RWPE2 (cell line): ENCODE measurements around the gene SLCO1C1.

ENCODE experiments used
- ATAC-seq: fragments of 200-7000 bp; cut with Tn5 transposase; 3 replicates; pipeline ENCODE4 v1.9.1; 2021; ENCODE audit warnings: low read depth
- DNase-seq: peaks from one replicate; pipeline ENCODE4 v3.0.0-alpha.2; 2020; ENCODE audit warnings: low spot score
- H3K27ac ChIP-seq: fragments of 450-650 bp; 2 replicates; pipeline ENCODE4 v1.5.1; 2017; ENCODE audit warnings: mild to moderate bottlenecking; ENCODE audit not compliant: poor library complexity, severe bottlenecking
- H3K27me3 ChIP-seq: fragments of 250-450 bp; sonication (Bioruptor Pico); 2 replicates; pipeline ENCODE4 v1.5.1; 2021; ENCODE audit warnings: mild to moderate bottlenecking, moderate library complexity; ENCODE audit not compliant: insufficient read depth, poor library complexity, severe bottlenecking
- H3K36me3 ChIP-seq: fragments of 250-450 bp; sonication (Bioruptor Pico); 2 replicates; pipeline ENCODE4 v1.5.1; 2020; ENCODE audit warnings: low read depth, mild to moderate bottlenecking, moderate library complexity
- H3K4me1 ChIP-seq: fragments of 250-450 bp; sonication (Bioruptor Pico); 2 replicates; pipeline ENCODE4 v1.5.1; 2021; ENCODE audit warnings: mild to moderate bottlenecking, moderate library complexity; ENCODE audit not compliant: insufficient read depth, poor library complexity, severe bottlenecking
- H3K4me3 ChIP-seq: fragments of 250-450 bp; sonication (Bioruptor Pico); 2 replicates; pipeline ENCODE4 v1.5.1; 2021; ENCODE audit warnings: mild to moderate bottlenecking, moderate library complexity; ENCODE audit not compliant: severe bottlenecking
- H3K9me3 ChIP-seq: fragments of 250-450 bp; sonication (Bioruptor Pico); 2 replicates; pipeline ENCODE4 v1.5.1; 2021; ENCODE audit warnings: mild to moderate bottlenecking, moderate library complexity; ENCODE audit not compliant: severe bottlenecking
- TF ChIP-seq, protein P1 (sequence below): fragments of 450-650 bp; IDR thresholded peaks from one replicate; pipeline ENCODE4 v1.5.1; 2017; ENCODE audit warnings: mild to moderate bottlenecking, moderate library complexity; ENCODE audit not compliant: poor library complexity, severe bottlenecking

The SLCO1C1 gene

GRCh38 chr12:20731274-20731673 is 36.1 kb downstream of the SLCO1C1 start:
- Histone ChIP-seq H3K9me3 (no peaks in the 10 kb centered on the region), H3K27me3 (no peaks in the 10 kb centered on the region), H3K27ac (no peak overlapping the region), H3K36me3 (no peaks in the 10 kb centered on the region), H3K4me3 (no peak overlapping the region), H3K4me1 (no peaks in the 10 kb centered on the region)
- ATAC-seq (no peak), DNase-seq (no peak)
- TF ChIP-seq, protein P1, sequence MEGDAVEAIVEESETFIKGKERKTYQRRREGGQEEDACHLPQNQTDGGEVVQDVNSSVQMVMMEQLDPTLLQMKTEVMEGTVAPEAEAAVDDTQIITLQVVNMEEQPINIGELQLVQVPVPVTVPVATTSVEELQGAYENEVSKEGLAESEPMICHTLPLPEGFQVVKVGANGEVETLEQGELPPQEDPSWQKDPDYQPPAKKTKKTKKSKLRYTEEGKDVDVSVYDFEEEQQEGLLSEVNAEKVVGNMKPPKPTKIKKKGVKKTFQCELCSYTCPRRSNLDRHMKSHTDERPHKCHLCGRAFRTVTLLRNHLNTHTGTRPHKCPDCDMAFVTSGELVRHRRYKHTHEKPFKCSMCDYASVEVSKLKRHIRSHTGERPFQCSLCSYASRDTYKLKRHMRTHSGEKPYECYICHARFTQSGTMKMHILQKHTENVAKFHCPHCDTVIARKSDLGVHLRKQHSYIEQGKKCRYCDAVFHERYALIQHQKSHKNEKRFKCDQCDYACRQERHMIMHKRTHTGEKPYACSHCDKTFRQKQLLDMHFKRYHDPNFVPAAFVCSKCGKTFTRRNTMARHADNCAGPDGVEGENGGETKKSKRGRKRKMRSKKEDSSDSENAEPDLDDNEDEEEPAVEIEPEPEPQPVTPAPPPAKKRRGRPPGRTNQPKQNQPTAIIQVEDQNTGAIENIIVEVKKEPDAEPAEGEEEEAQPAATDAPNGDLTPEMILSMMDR: no peak

- no peaks in the 10 kb centered on the region for H3K36me3 ChIP-seq
- H3K4me3 ChIP-seq: no peak overlapping the region
- H3K27ac ChIP-seq: no peak overlapping the region
- no peaks in the 10 kb centered on the region for H3K27me3 ChIP-seq
- H3K9me3 ChIP-seq: no peaks in the 10 kb centered on the region
- TF ChIP-seq, protein P1: no peak
- H3K4me1 ChIP-seq: no peaks in the 10 kb centered on the region
- ATAC-seq (no peak), DNase-seq (no peak)
Measured at GRCh38 chr12:20740972-20741371, 45.8 kb downstream of the SLCO1C1 start.

DNA sequence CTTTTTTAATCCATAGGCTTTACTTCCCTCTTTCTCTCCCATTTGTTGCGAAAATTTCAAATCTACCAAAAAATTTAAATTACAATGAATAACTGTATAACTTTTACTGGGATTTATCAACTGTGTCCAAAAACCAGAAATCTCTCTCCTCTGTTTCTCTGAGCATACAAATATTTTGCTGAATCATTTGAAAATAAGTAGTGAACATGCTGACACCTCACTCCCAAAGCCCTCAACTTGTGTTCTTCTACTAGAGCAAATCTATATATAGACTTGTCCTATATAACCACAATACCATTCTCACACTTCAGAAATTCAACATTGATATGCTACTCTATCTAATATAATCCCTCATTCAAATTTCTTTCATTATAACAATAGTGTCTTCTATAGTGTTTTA is 53.1 kb downstream of the SLCO1C1 start:
- no peak for ATAC-seq
- Histone ChIP-seq H3K9me3 (no peaks in the 10 kb centered on the region), H3K27me3 (no peaks in the 10 kb centered on the region), H3K27ac (no peak overlapping the region), H3K4me3 (no peak overlapping the region), H3K36me3 (no peaks in the 10 kb centered on the region), H3K4me1 (no peaks in the 10 kb centered on the region)
- DNase-seq: no peak
- TF ChIP-seq, protein P1: no peak

- Histone ChIP-seq H3K27me3 (no peaks in the 10 kb centered on the region), H3K4me1 (no peaks in the 10 kb centered on the region), H3K9me3 (no peaks in the 10 kb centered on the region), H3K4me3 (no peak overlapping the region), H3K27ac (no peak overlapping the region), H3K36me3 (no peaks in the 10 kb centered on the region)
- TF ChIP-seq, protein P1: no peak
- ATAC-seq (no peak), DNase-seq (no peak)
Measured at GRCh38 chr12:20751046-20751445, 55.9 kb downstream of the SLCO1C1 start.

- no peaks in the 10 kb centered on the region for H3K4me1 ChIP-seq
- TF ChIP-seq, protein P1: no peak
- H3K27me3 ChIP-seq: no peaks in the 10 kb centered on the region
- no peak for DNase-seq
- no peaks in the 10 kb centered on the region for H3K9me3 ChIP-seq
- H3K36me3 ChIP-seq: no peaks in the 10 kb centered on the region
- no peak for ATAC-seq
- H3K4me3 ChIP-seq: no peak overlapping the region
- no peak overlapping the region for H3K27ac ChIP-seq
Measured at GRCh38 chr12:20777420-20777819, 82.3 kb downstream of the SLCO1C1 start.
